Neural progenitor cell (in vitro differentiated cells): ENCODE results near the gene RBM43. TPM values are rescaled to one million over a fixed set of nuclear protein-coding genes. Genes with fewer than 3 reads are reported as not detected.
A peak's percentile ranks its signal among the peaks of the same experiment; 100 is the strongest.

Experiments
- DNase-seq: peaks from one replicate; pipeline ENCODE4 v3.0.0-alpha.2; 2016; ENCODE audit warnings: low spot score
- H2AFZ ChIP-seq: fragments of 200-600 bp; sonication (generic); replicated peaks from 2 replicates; pipeline ENCODE4 v1.6.1; 2016; ENCODE audit warnings: antibody characterized with exemption
- H3F3A ChIP-seq: fragments of 200-600 bp; sonication (generic); 2 replicates; pipeline ENCODE4 v1.6.1; 2016; ENCODE audit warnings: antibody characterized with exemption, low read depth
- H3K27ac ChIP-seq: fragments of 200-600 bp; sonication (generic); 2 replicates; pipeline ENCODE4 v1.5.1; 2016; ENCODE audit warnings: mild to moderate bottlenecking
- H3K27me3 ChIP-seq: fragments of 200-600 bp; sonication (generic); 2 replicates; pipeline ENCODE4 v1.6.1; 2016; ENCODE audit warnings: mild to moderate bottlenecking, moderate library complexity
- H3K36me3 ChIP-seq: fragments of 200-600 bp; sonication (generic); 2 replicates; pipeline ENCODE4 v1.5.1; 2016
- H3K4me1 ChIP-seq: fragments of 200-600 bp; sonication (generic); 2 replicates; pipeline ENCODE4 v1.6.1; 2016; ENCODE audit warnings: mixed run types
- H3K4me2 ChIP-seq: fragments of 200-600 bp; sonication (generic); 2 replicates; pipeline ENCODE4 v1.6.1; 2016
- H3K4me3 ChIP-seq: fragments of 200-600 bp; sonication (generic); 2 replicates; pipeline ENCODE4 v1.5.1; 2016
- H3K79me2 ChIP-seq: fragments of 200-600 bp; sonication (generic); 2 replicates; pipeline ENCODE4 v1.6.1; 2016; ENCODE audit warnings: low read depth
- H3K9ac ChIP-seq: fragments of 200-600 bp; sonication (generic); 2 replicates; pipeline ENCODE4 v1.6.1; 2016
- H3K9me3 ChIP-seq: fragments of 200-600 bp; sonication (generic); 2 replicates; pipeline ENCODE4 v1.5.1; 2016; ENCODE audit warnings: low read depth
- H4K20me1 ChIP-seq: fragments of 200-600 bp; sonication (generic); 2 replicates; pipeline ENCODE4 v1.6.1; 2016; ENCODE audit warnings: low read depth
- H3K27ac Mint-ChIP-seq: 3 replicates; pipeline ENCODE4 v1.8.0; 2021; ENCODE audit warnings: mixed read lengths
- H3K27me3 Mint-ChIP-seq: 2 replicates; pipeline ENCODE4 v1.8.0; 2022; ENCODE audit warnings: low read depth, mild to moderate bottlenecking, inconsistent platforms, moderate library complexity, mixed read lengths; ENCODE audit not compliant: insufficient read depth
- H3K36me3 Mint-ChIP-seq: 3 replicates; pipeline ENCODE4 v1.8.0; 2021; ENCODE audit warnings: mixed read lengths
- H3K4me1 Mint-ChIP-seq: 3 replicates; pipeline ENCODE4 v1.8.0; 2021; ENCODE audit warnings: mixed read lengths
- H3K4me3 Mint-ChIP-seq: 3 replicates; pipeline ENCODE4 v1.8.0; 2021; ENCODE audit warnings: mild to moderate bottlenecking, moderate library complexity, mixed read lengths
- H3K9me3 Mint-ChIP-seq: 3 replicates; pipeline ENCODE4 v1.8.0; 2020; ENCODE audit warnings: mixed read lengths
- CTCF ChIP-seq: fragments of 200-600 bp; sonication (generic); IDR thresholded peaks from 2 replicates; pipeline ENCODE4 v1.5.1; 2017; ENCODE audit warnings: antibody characterized with exemption, mild to moderate bottlenecking
- EZH2 ChIP-seq: fragments of 200-600 bp; sonication (generic); IDR thresholded peaks from 2 replicates; pipeline ENCODE4 v1.6.1; 2017; ENCODE audit warnings: antibody characterized with exemption, mild to moderate bottlenecking, moderate library complexity
- EZH2phosphoT487 ChIP-seq: fragments of 200-600 bp; sonication (generic); IDR thresholded peaks from 2 replicates; pipeline ENCODE4 v1.6.1; 2017; ENCODE audit warnings: antibody characterized with exemption
- total RNA-seq: library from RNA; depleted of rRNA; stranded (reverse); fragments of >200 nt; gene quantifications from 2 replicates; pipeline ENCODE4 v1.2.3, GENCODE V29; 2015; ENCODE audit warnings: low replicate concordance

Gene RBM43
- total RNA-seq, 1 donor from 2014 or later: 1.1 TPM

- H3K4me3 Mint-ChIP-seq: no peak overlapping the region
- no peaks in the 10 kb centered on the region for H3F3A ChIP-seq
- H3K9ac ChIP-seq: no peak overlapping the region
- no peaks in the 10 kb centered on the region for H3K27me3 Mint-ChIP-seq
- no peaks in the 10 kb centered on the region for H3K36me3 Mint-ChIP-seq
- no peaks in the 10 kb centered on the region for H3K36me3 ChIP-seq
- no peaks in the 10 kb centered on the region for H3K79me2 ChIP-seq
- H3K4me3 ChIP-seq: no peak overlapping the region
- H3K9me3 ChIP-seq: no peaks in the 10 kb centered on the region
- H2AFZ ChIP-seq: no peak overlapping the region
- no peaks in the 10 kb centered on the region for H3K27me3 ChIP-seq
- no peaks in the 10 kb centered on the region for H3K9me3 Mint-ChIP-seq
- no peaks in the 10 kb centered on the region for H3K4me1 ChIP-seq
- no peak for DNase-seq
- H3K4me1 Mint-ChIP-seq: no peaks in the 10 kb centered on the region
- TF ChIP-seq EZH2 (no peak), CTCF (no peak), EZH2phosphoT487 (no peak)
- no peak overlapping the region for H3K4me2 ChIP-seq
- H3K27ac ChIP-seq: no peak overlapping the region
- no peaks in the 10 kb centered on the region for H4K20me1 ChIP-seq
- no peak overlapping the region for H3K27ac Mint-ChIP-seq
These were observed 13.6 kb upstream of the RBM43 start for GRCh38 chr2:151275291-151275690.

GRCh38 chr2:151271824-151272223 is 10.2 kb upstream of the RBM43 start:
- Mint-ChIP-seq H3K27ac (no peak overlapping the region), H3K9me3 (peaks cover 8% of the 10 kb centered on the region), H3K36me3 (no peaks in the 10 kb centered on the region), H3K4me3 (no peak overlapping the region), H3K4me1 (no peaks in the 10 kb centered on the region), H3K27me3 (peaks cover 4% of the 10 kb centered on the region)
- H2AFZ ChIP-seq: no peak overlapping the region
- no peaks in the 10 kb centered on the region for H3K36me3 ChIP-seq
- H3F3A ChIP-seq: no peaks in the 10 kb centered on the region
- no peaks in the 10 kb centered on the region for H3K27me3 ChIP-seq
- DNase-seq: no peak
- no peaks in the 10 kb centered on the region for H3K4me1 ChIP-seq
- no peak overlapping the region for H3K4me3 ChIP-seq
- no peak overlapping the region for H3K9ac ChIP-seq
- TF ChIP-seq EZH2phosphoT487 (no peak), EZH2 (no peak), CTCF (no peak)
- no peak overlapping the region for H3K4me2 ChIP-seq
- H3K9me3 ChIP-seq: no peaks in the 10 kb centered on the region
- no peaks in the 10 kb centered on the region for H4K20me1 ChIP-seq
- no peaks in the 10 kb centered on the region for H3K79me2 ChIP-seq
- no peak overlapping the region for H3K27ac ChIP-seq

- Histone ChIP-seq H3K27ac (no peak overlapping the region), H4K20me1 (no peaks in the 10 kb centered on the region), H3K4me3 (no peak overlapping the region), H3K27me3 (no peaks in the 10 kb centered on the region), H3K9ac (no peak overlapping the region), H3F3A (no peaks in the 10 kb centered on the region), H3K79me2 (no peaks in the 10 kb centered on the region), H3K9me3 (no peaks in the 10 kb centered on the region), H3K4me2 (no peak overlapping the region), H3K36me3 (no peaks in the 10 kb centered on the region), H2AFZ (peak overlapping the region; percentile 78), H3K4me1 (no peaks in the 10 kb centered on the region)
- Mint-ChIP-seq H3K4me1 (no peaks in the 10 kb centered on the region), H3K4me3 (no peak overlapping the region), H3K27ac (no peak overlapping the region), H3K27me3 (peaks cover 4% of the 10 kb centered on the region), H3K9me3 (peaks cover 8% of the 10 kb centered on the region), H3K36me3 (no peaks in the 10 kb centered on the region)
- DNase-seq: no peak
- TF ChIP-seq EZH2 (no peak), EZH2phosphoT487 (no peak), CTCF (no peak)
These were observed 8.3 kb upstream of the RBM43 start for GRCh38 chr2:151269798-151270568.
